GM21529 (cell line): ENCODE results near the gene SHROOM3.

Experiments
- ATAC-seq: cut with Tn5 transposase; IDR thresholded peaks from one replicate; pipeline ENCODE4 v1.9.1; 2021; ENCODE audit not compliant: unreplicated experiment

The SHROOM3 gene

DNA sequence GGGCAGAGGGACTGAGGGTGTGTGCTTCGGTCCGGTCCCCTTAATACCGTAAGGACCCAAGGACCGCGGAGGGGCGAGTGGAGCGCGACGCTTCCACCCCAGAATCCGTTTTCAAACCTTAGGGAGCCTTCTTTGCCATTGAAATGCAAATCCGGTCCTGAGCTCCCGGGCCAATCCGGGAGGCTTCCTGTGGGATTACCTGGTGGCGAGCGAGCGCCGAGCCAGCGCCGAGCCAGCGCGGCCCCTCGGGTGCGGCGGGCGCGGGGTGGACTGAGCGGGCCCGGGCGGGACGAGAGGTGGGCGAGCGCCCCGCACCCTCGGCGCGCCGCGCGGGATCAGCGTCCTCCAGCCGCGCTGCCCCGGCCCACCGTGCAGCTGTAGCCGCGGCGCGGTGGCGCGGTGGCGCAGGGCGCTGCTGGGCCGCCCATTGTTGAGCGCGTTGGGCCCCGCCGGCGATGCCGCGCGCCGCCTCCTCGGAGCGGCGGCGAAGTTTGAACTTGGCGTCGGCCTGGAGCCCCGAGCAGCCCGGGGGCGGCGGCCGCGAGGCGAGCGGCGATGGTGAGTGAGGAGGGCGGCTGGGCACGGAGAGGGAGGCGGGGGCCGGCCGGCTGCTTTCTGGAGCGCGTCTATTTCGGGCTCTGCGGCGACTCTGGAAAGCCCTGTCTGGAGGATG lies 254.3 kb downstream of the SHROOM3 start:
- ATAC-seq: peak; percentile 61

DNA sequence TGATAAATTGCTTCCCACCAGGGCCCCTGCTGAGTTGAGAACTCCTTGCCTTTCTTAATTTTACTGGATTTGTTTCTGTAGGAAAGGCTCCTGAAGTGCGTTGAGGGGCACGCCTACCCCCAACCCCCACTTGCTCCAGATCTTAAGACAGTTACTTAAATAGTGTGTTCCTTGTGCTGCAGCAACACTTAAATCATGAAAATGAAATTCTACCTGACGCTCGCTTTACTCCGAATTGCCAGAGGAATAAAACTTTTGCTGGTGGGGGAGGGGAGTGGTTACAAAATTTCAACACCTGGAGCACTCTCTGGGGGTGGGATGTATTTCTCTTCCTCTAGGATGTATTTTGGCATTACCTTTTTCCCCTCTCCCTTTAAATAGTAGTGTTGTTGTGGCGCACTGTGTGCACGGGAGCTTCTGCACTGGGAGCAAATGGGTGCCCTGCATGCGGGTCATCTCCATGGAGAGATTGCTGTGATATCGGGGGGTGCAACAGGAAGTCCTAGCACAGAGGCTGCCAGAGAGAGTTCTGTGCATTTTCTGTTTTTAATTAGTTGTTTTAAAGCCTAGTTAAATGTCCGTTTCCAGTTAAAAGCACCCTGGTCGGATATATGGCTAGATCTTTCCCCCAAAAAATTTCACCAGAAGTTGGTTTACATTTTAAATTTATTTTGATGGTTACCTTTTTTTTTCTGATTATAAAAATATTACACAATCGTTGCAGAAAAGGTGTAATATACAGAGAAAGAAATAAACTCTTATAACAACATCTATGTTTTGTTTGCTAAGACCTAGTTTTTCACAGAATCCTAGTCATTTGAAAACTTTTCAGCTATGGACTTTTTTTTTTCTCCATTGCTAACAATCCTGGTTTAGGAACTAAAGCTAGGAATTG lies 255.2 kb downstream of the SHROOM3 start:
- ATAC-seq: no peak

DNA sequence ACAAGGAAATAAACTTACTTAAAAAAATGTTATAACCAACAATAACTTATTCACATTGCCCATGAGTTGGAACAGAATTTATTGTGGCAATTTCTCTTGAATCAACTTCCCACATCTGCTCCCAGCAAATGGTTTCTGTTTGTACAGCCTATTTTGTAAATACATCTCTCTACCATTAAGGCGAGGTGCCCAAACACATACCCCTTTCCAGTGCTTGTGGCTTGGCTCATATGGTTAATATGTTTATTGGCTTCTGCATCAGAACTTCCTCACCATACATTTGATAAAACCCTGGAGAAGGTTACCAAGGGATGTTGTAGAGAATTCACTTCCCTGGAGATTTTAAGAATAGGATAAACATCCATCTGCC lies 255.9 kb downstream of the SHROOM3 start:
- no peak for ATAC-seq

DNA sequence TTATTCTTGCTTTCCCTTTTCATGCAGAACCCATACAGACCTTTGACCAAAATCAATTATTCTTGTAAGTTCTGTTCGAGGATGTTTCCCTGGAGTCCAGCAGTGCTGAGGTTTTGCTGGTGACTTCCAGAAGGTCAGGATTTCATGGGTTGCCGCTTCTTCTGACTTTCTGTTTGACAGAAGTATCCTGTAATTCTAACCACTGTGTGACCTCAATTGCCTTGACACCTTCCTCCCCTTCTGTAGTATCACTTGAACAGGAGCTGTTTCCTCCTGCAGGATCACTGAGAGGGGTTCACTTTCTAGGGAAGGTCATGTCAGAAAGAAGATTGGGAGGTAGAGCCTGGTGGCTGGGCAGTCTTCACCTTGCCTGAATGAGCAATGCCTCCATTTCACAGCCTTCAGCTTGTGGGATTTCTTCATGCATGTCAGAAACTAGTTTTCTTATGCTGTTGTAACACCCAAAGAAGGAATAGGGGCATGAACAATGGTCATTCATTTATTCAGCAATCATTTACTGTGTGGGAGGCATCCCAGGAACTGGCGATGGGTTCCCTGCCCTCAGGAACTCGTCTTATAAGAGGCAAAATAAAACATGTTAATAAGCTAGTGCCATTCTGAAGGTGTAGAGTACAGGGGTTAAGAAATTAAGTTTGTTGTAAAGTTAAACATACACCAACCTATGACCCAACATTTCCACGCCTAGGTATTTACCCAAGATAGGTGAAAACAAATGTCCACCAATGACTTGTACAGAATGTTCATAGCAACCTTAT lies 257.0 kb downstream of the SHROOM3 start:
- ATAC-seq: no peak

DNA sequence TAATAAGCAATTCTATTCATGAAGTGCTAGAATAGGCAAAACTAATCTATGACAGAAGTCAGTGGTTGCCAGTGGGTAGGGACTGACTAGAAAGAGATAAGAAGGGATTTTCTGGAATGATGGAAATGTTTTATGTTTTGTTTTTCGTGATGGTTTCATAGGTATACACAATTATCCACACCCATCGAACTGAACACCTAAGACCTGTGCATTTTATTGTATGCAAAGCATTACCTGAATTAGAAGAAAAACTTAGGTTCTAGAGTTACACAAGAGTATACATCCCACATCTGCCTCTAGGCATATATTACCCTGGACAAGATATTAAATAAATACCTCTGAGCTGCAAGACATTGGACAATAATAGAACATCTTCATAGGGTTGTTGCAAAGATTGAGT lies 257.7 kb downstream of the SHROOM3 start:
- no peak for ATAC-seq

DNA sequence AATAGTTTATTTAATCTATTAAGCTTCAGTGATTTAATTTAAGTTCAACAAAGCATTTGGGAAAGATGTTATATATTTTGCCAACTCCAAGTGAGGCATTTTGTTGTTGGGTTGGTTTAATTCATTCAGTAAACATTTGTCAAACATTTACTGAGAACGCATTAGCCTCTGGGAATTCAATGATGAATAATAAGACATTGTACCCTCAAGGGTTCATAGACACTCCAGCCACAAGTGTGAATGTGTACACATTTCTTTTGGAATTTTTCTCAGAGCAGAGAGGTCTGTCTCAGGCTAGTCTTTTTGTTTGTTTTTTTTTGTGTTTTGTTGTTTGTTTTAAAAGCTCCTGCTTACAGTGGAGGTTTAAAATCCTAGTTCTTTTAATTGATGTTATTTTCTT lies 259.0 kb downstream of the SHROOM3 start:
- no peak for ATAC-seq

DNA sequence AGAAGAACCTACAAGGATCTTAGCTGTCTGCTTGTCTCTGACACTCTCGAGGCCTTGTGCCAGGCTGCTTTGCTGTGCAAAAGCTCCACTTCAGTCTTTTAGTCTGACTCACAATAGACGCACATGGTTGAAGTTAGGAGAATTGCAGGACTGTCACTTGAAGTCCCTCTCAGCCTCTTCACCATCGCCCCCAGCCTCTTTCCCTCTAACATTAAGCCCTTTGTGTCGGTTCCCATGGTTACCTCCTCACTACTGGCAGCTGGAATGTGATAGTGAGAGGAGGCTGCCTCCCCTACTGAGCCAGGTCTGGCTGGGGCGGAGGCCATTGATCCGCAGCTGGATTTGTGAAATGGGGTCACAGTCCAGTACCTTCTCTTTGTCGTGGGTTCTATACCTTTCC lies 261.1 kb downstream of the SHROOM3 start:
- ATAC-seq: no peak

DNA sequence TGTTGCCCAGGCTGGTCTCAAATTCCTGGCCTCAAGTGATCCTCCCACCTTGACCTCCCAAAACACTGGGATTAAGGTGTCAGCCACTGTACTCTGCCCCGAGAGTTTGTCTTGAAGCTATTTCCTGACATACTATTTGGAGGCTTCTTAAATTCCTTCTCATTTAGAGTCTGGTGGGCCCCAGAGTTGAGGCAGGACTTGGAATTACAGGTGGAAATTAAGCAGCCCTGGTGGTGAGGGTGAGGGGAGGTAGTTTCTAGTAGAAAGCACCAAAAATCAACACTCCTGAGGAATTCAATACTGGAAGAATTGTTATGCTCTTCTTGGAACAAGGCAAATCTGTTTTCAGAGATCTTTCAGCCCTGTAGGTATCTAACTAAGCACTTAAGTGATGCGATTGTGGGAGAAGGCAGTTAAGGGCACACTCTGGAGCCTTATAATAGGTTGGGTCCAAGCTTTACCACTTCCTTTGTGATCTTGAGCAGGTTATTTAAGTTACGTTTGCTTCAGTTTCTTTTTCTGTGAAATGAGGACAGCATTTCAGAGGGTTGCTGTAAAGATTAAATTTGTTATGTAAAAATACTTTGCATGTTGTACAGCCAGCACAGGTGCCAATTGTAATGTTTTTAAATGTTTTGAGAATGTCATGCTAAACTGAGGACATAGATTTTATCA lies 262.2 kb downstream of the SHROOM3 start:
- peak; percentile 91 for ATAC-seq

DNA sequence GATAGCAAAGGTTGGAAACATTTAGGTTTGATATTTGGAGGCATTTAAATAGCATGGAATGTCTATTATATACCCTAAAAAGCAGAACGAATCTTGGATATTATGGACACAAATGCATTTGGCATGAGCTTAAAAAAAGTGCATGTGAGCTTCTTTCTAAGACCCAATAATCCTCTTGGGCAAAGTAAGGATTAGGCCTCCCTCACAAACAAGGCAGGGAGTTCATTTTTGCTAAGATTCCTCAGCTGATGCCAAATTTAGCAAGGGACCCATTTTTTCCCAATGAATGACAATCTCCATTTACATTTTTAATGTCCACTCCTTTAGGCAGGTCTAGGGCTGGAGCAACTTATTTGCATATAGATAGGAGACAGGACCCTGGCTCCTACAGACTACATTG lies 263.1 kb downstream of the SHROOM3 start:
- no peak for ATAC-seq

DNA sequence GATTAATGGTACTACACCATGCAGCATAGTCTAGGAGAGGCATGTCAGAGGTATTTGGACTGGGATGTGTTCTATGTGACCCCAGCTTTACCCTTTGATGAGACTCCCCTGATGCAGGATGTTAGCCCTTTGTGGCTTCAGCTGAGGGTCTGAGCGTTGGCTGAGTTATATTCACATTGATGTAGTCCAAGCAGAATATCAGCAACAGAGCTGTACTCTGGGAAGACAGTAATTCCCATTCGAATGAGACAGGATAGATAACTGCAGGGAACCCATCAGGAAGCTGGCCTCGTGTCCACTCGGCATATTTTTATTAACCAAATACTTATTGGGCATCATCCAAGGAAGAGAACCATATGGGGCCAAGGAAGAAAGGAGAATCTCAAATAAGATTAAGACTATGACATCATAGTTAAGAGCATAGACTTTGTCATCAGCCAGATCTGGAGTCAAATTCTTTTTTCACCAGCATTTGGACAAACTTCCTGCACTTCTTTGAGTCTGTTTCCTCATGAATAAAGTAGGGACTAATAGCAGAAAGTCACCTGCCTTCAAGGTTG lies 264.8 kb downstream of the SHROOM3 start:
- no peak for ATAC-seq

DNA sequence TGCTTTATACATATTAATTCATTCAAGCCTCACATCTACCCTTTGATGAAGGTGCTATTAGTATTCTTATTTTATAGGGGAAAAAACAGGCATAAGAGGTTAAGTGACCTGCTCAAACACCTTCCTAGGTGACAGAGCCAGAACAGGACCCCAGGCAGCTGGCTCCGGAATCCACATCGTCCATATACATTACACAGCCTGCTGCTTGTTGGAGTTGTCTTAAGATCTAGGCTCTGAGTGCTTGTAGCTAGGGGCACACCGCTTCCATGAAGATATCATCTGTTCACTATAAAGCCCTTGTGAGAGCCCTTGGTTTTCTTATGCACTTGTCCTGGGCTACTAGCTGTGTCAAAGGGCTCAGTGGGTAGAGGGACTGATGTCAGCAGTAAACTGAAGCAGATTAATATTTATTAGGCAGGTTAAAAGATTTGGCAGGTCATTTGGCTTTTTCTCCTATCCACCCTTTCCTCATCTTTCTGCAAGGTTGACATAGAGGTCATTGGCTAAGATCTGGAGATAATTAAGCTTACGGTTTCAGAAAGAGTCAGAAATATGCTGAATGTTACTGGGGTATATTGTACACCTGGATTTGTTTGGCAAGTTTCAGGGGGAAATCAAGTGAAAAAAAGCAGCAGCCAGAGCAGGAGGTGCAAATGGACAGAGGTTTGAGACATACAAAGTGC lies 267.6 kb downstream of the SHROOM3 start:
- no peak for ATAC-seq

DNA sequence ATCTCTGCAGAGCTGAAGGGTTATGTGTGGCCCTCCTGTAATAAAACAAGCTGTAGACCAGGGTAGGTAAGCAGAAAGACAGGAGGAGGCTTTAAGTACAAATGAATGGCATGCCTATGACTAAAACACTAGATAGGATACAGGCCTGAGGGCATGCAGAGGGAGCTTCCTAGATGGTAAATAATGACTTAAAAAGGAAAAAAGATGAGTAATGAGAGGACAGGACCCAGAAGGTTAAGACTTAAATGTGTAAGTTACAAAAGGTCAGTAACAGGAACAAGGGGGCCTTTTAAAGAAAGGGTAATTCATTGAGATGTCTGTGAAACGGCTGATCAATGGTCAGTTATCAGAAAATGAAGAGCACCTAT lies 268.1 kb downstream of the SHROOM3 start:
- ATAC-seq: no peak

DNA sequence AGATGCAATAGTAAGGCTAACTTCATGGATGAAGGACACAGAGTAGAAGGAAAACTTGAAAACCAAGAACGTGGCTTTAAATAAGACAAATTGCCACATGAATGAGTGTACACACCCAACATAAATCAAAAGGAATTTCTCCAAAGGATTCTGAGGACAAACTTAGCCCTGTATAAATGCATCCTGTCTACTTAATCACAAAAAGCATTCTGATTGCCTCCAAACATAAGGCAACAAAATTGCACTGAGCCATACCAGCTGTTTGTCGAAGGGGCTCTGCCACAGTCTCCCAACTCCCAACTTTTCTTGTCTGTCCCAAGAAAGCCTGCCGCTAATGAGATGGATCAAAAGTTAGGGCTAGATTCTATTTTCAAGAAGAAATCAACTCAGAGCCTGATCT lies 268.6 kb downstream of the SHROOM3 start:
- ATAC-seq: no peak

DNA sequence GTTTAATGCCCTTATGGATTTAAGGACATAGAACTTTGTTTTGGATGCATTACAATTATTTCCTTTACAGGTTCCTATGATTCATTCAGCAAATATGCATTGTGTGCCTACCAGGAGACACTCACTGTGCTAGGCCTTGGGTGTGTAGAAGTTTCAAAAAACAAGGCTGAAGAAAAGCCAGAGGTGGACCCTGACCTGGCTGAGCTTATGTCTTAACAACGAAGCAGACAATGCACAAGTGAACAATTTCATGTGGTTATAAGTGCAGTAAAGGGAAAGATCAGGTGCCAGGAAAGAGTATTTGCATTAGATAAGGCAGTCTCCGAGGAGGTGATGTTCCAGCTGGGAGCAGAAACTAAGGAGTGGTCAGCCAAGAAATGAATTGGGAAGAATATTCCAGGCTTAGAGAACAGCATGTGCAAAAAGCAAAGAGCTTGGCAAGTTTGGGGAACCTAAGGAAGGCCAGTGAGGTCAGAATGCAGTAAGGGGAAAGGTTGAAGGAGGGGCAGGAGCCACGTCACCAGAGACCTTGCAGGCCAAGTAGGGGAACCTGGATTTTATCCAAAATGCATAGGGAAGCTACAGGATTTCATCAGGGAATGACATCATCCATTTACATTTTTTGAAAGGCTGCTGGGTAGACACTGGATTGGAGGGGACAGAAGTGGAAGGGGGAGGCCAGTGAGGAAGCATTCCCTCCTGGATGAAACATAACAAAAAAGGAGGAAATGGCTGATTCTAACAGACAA lies 269.3 kb downstream of the SHROOM3 start:
- no peak for ATAC-seq

DNA sequence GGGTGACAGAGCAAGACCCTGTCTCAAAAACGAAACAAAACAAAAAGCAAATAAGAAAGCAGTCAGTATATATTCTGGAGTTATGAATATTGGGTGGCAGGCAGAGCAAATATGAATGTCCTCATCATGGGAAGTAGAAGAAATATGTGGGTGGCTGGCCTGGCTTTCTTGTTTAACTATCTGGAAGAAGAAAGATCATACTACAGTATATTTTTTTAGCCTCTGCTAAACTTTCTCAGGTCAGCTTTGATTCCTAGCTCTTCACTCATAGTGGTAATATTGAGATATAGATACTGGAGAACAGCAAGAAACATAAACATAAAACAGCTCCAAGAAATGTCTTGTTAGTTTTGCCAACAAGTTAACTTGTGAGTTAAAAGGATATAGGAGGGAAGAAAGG lies 270.4 kb downstream of the SHROOM3 start:
- ATAC-seq: no peak

DNA sequence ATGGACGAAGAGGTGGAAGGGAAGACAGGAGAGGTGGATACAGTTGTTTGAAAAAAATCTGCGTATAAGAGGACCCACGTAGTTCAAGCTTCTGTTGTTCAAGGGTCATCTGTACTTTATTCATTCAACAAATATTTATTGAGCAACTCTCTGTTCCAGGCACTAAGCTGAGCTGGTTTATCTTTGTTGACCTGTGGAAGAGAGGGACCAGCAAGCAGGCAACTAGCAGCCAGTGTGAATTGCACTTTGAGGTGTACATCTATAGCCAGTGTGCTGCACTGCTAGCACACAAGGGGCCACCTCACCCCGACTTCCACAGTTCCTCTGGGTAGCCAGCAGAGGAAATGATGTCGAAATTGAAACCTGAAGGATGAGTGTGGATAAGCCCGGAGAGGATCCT lies 271.6 kb downstream of the SHROOM3 start:
- no peak for ATAC-seq

DNA sequence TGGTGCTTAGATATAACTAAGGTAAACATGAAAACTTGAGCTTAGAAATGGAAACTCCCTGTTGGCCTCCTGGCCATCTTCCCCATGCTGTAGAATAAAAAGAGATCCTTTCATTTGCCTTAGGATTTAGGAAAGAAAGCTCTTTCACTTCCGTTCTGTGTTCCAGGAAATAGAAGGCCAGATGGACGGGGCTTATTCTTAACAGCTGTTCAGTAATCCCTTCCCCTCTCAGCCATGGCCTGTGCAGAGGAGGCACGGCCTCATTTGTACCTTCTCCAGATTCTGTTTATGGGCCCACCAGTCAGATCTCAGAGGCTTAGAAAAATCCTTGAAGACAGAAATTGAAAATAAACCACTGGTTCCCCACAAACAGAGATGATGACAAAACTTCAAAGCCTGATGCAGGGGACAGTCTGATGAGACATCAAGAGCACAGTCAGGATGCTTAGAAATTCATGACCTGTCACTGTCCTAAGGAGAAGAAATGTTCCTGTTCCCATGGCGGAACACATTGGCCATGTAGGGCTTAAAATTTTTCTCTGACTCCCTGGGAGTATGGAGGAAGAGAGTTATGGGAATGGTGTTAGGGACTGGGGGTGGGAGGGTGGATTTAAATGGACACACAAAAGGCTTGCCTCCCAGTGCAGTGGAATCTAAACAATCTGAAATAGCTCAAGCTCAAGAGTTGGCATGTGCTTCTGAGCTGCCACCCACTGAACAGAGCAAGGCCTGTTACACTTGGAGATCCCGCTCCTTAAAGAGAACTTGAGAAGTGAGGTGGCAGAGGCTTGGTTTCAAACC lies 274.1 kb downstream of the SHROOM3 start:
- ATAC-seq: no peak

DNA sequence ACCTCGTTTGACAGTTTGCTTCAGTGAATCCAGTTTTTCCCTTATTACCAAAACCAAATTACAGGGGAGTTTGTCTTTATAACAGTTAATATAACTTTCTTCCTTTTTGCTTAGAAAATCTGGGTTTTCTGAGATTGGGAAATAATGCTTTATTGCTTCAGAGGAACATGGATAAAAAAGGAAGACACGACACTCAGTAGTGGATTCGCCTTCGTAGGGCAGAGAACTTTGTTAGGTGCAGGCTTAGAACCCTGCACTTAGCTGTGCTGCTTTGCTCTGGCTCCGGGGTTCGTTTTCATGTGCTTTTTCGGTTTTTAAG lies 274.7 kb downstream of the SHROOM3 start:
- ATAC-seq: no peak

DNA sequence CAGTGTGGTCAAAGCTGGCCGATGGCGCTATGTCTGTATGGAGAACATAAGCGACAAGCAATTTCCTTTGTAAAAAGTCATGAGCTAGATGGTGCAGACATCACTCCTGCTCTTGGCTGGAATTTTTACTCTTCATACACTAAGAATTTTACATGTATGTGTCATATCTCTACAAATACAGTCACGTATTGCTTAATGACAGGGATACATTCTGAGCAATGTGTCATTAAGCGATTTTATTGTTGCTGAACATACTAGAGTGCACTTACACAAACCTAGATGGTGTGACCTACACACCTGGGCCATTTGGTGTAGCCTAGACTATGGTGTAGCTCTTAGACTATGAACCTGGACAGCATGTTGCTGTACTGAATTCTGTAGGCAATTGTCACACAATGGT lies 277.5 kb downstream of the SHROOM3 start:
- no peak for ATAC-seq
